Endothelial cell of umbilical vein (primary cell): ENCODE data around the gene PFAS.

Experiments
- EZH2 ChIP-seq: IDR thresholded peaks from 2 replicates; pipeline ENCODE4 v1.6.1; 2012; ENCODE audit warnings: borderline replicate concordance, low read depth, mild to moderate bottlenecking, moderate library complexity, low read length, inconsistent platforms; ENCODE audit not compliant: severe bottlenecking
- FOS ChIP-seq: IDR thresholded peaks from 2 replicates; pipeline ENCODE4 v1.6.1; 2011; ENCODE audit warnings: mild to moderate bottlenecking, low read length, moderate library complexity, borderline replicate concordance; ENCODE audit not compliant: insufficient read depth
- JUN ChIP-seq: IDR thresholded peaks from 2 replicates; pipeline ENCODE4 v1.6.1; 2011; ENCODE audit warnings: borderline replicate concordance, low read depth; ENCODE audit not compliant: insufficient read length, insufficient read depth
- MYC ChIP-seq: IDR thresholded peaks from one replicate; pipeline ENCODE4 v1.6.1; 2011; ENCODE audit warnings: mild to moderate bottlenecking, low read depth, low read length
- POLR2A ChIP-seq: IDR thresholded peaks from 2 replicates; pipeline ENCODE4 v1.6.1; 2012; ENCODE audit warnings: low read depth, mild to moderate bottlenecking, control low read depth, low read length
- POLR2AphosphoS5 ChIP-seq: IDR thresholded peaks from 2 replicates; pipeline ENCODE4 v1.6.1; 2012; ENCODE audit warnings: low read depth, mild to moderate bottlenecking, control low read depth, low read length, moderate library complexity; ENCODE audit not compliant: insufficient read depth
- TF ChIP-seq, protein P1 (sequence below), 2 donors: IDR thresholded peaks; 1 replicate in 1 of 2; 2 replicates in 1 of 2; pipeline ENCODE4 v1.5.1; 2011; ENCODE audit warnings: low read length in 2 of 2, mild to moderate bottlenecking in 2 of 2, moderate library complexity in 2 of 2, control low read depth in 1 of 2, inconsistent platforms in 1 of 2, low read depth in 1 of 2; ENCODE audit not compliant: insufficient read depth in 1 of 2; ENCODE audit errors: extremely low read depth in 1 of 2
- TF ChIP-seq, protein P2 (sequence below): IDR thresholded peaks from 2 replicates; pipeline ENCODE4 v1.6.1; 2011; ENCODE audit not compliant: insufficient read depth, insufficient read length

DNA sequence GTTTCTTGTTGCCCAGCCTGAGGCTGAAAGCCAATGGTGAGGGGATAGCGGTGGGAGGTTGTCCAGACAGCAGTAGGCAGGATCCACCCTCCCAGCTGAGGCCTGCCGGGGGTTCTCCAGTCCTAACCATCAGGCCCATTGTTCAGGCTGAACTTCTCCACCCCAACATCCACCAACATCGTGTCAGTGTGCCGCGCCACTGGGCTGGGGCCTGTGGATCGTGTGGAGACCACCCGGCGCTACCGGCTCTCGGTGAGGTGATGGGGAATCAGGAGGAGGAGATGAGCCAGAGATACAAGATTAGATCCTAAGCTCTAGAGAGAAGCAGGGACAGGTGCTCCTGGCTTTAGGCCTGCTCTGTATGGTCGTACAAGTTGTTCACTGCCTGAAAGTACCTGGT is 5.8 kb downstream of the PFAS start:
- TF ChIP-seq POLR2A (no peak), EZH2 (no peak), MYC (no peak), FOS (no peak), POLR2AphosphoS5 (no peak), JUN (no peak)
- TF ChIP-seq, protein P1, sequence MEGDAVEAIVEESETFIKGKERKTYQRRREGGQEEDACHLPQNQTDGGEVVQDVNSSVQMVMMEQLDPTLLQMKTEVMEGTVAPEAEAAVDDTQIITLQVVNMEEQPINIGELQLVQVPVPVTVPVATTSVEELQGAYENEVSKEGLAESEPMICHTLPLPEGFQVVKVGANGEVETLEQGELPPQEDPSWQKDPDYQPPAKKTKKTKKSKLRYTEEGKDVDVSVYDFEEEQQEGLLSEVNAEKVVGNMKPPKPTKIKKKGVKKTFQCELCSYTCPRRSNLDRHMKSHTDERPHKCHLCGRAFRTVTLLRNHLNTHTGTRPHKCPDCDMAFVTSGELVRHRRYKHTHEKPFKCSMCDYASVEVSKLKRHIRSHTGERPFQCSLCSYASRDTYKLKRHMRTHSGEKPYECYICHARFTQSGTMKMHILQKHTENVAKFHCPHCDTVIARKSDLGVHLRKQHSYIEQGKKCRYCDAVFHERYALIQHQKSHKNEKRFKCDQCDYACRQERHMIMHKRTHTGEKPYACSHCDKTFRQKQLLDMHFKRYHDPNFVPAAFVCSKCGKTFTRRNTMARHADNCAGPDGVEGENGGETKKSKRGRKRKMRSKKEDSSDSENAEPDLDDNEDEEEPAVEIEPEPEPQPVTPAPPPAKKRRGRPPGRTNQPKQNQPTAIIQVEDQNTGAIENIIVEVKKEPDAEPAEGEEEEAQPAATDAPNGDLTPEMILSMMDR (IDR thresholded peaks at IDR 0.05; ENCODE audit: extremely low read depth in 1 of 2, insufficient read depth in 1 of 2, low read depth in 1 of 2, low read length in 2 of 2) = no peak
- TF ChIP-seq, protein P2, sequence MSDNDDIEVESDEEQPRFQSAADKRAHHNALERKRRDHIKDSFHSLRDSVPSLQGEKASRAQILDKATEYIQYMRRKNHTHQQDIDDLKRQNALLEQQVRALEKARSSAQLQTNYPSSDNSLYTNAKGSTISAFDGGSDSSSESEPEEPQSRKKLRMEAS = no peak
